Loucy (cell line): ENCODE results near the gene ZNF516.

Source experiments
- H2AFZ ChIP-seq: fragments of 200-600 bp; sonication (generic); 2 replicates; pipeline ENCODE4 v1.6.0; 2016; ENCODE audit warnings: antibody characterized with exemption, mild to moderate bottlenecking, low read length, moderate library complexity
- H3F3A ChIP-seq: fragments of 200-600 bp; 2 replicates; pipeline ENCODE4 v1.6.0; 2016; ENCODE audit warnings: antibody characterized with exemption, low read depth, mild to moderate bottlenecking
- H3K27me3 ChIP-seq: fragments of 200-600 bp; sonication (generic); 2 replicates; pipeline ENCODE4 v1.6.1; 2014; ENCODE audit warnings: low read length, mild to moderate bottlenecking; ENCODE audit not compliant: insufficient read depth, poor library complexity, severe bottlenecking
- H3K36me3 ChIP-seq: fragments of 200-600 bp; sonication (generic); 2 replicates; pipeline ENCODE4 v1.6.1; 2016; ENCODE audit warnings: low read length; ENCODE audit not compliant: insufficient read depth
- H3K4me1 ChIP-seq: fragments of 200-600 bp; sonication (generic); 2 replicates; pipeline ENCODE4 v1.5.1; 2014; ENCODE audit warnings: low read length, mild to moderate bottlenecking; ENCODE audit not compliant: insufficient read depth, poor library complexity, severe bottlenecking
- H3K4me2 ChIP-seq: fragments of 200-600 bp; sonication (generic); 2 replicates; pipeline ENCODE4 v1.6.0; 2014; ENCODE audit warnings: antibody characterized with exemption, low read length, low read depth, mild to moderate bottlenecking; ENCODE audit not compliant: poor library complexity, severe bottlenecking
- H3K4me3 ChIP-seq: fragments of 200-600 bp; sonication (generic); 2 replicates; pipeline ENCODE4 v1.5.1; 2014; ENCODE audit warnings: low read length, mild to moderate bottlenecking, mixed read lengths; ENCODE audit not compliant: poor library complexity, severe bottlenecking
- H3K79me2 ChIP-seq: fragments of 200-600 bp; sonication (generic); 2 replicates; pipeline ENCODE4 v1.6.1; 2014; ENCODE audit warnings: low read length; ENCODE audit not compliant: insufficient read depth
- H3K9ac ChIP-seq: fragments of 200-600 bp; sonication (generic); 2 replicates; pipeline ENCODE4 v1.6.0; 2014; ENCODE audit warnings: mild to moderate bottlenecking, low read depth, low read length, moderate library complexity; ENCODE audit not compliant: poor library complexity, severe bottlenecking
- H3K9me2 ChIP-seq: fragments of 200-600 bp; sonication (generic); replicated peaks from 2 replicates; pipeline ENCODE4 v1.6.1; 2016; ENCODE audit warnings: low read depth, low read length, mixed read lengths
- H3K9me3 ChIP-seq: fragments of 200-600 bp; sonication (generic); 2 replicates; pipeline ENCODE4 v1.6.1; 2014; ENCODE audit warnings: mild to moderate bottlenecking, antibody characterized with exemption, low read length, low read depth; ENCODE audit not compliant: insufficient read depth
- H4K20me1 ChIP-seq: fragments of 200-600 bp; sonication (generic); 2 replicates; pipeline ENCODE4 v1.6.0; 2014; ENCODE audit warnings: antibody characterized with exemption, low read length, mild to moderate bottlenecking; ENCODE audit not compliant: insufficient read depth, poor library complexity, severe bottlenecking
- CTCF ChIP-seq: fragments of 200-600 bp; sonication (generic); conservative IDR thresholded peaks from 2 replicates; pipeline ENCODE4 v1.5.1; 2014; ENCODE audit warnings: mild to moderate bottlenecking, antibody characterized with exemption, low read length
- EZH2phosphoT487 ChIP-seq: fragments of 200-600 bp; IDR thresholded peaks from 2 replicates; pipeline ENCODE4 v1.6.1; 2018; ENCODE audit warnings: antibody characterized with exemption, mild to moderate bottlenecking, moderate library complexity, borderline replicate concordance

Gene ZNF516

DNA sequence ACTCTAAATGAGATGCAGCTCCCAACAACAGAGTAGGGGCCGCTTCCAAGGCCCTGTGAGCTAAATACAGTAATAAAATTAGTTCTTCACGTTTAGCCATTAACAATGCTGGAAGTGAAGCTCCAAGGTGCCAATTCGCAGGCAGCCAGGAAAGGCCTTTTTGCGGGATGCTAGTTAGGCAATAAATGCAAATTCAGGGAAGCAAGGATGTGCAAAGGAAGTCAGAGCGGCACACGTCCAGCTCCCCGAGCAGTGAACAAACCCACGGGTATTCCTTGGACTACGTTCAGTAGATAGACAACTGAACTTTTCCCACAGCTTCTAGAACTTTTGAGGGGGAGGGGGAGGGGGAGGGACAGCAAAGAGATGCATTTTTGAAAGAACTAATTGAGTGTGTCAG lies 6.9 kb downstream of the ZNF516 start:
- Histone ChIP-seq H3K9ac (no peak overlapping the region), H3K27me3 (no peaks in the 10 kb centered on the region), H3K4me3 (no peak overlapping the region), H3K9me2 (no peaks in the 10 kb centered on the region), H2AFZ (no peak overlapping the region), H3K4me2 (peak overlapping the region; percentile 68), H3K36me3 (no peaks in the 10 kb centered on the region), H3K79me2 (peaks cover 19% of the 10 kb centered on the region; the same call in 1 of the 2 replicates), H3K4me1 (peaks cover 6% of the 10 kb centered on the region), H3K9me3 (no peaks in the 10 kb centered on the region), H4K20me1 (no peaks in the 10 kb centered on the region), H3F3A (no peaks in the 10 kb centered on the region)
- TF ChIP-seq CTCF, result no peak
- TF ChIP-seq EZH2phosphoT487, result no peak

GRCh38 chr18:76487782-76488181 lies 7.3 kb downstream of the ZNF516 start:
- no peak overlapping the region for H3K4me3 ChIP-seq
- no peak overlapping the region for H3K9ac ChIP-seq
- H2AFZ ChIP-seq, result no peak overlapping the region
- no peaks in the 10 kb centered on the region for H4K20me1 ChIP-seq
- H3K79me2 ChIP-seq, result peaks cover 19% of the 10 kb centered on the region; the same call in 1 of the 2 replicates
- H3K4me1 ChIP-seq, result peaks cover 6% of the 10 kb centered on the region
- H3K9me3 ChIP-seq, result no peaks in the 10 kb centered on the region
- TF ChIP-seq EZH2phosphoT487 (no peak), CTCF (no peak)
- no peaks in the 10 kb centered on the region for H3K9me2 ChIP-seq
- H3K27me3 ChIP-seq, result no peaks in the 10 kb centered on the region
- H3F3A ChIP-seq, result no peaks in the 10 kb centered on the region
- no peaks in the 10 kb centered on the region for H3K36me3 ChIP-seq
- H3K4me2 ChIP-seq, result no peak overlapping the region

GRCh38 chr18:76487070-76487469 lies 8.0 kb downstream of the ZNF516 start:
- no peak overlapping the region for H2AFZ ChIP-seq
- H3K4me1 ChIP-seq, result peaks cover 6% of the 10 kb centered on the region
- no peak for TF ChIP-seq CTCF
- no peak for TF ChIP-seq EZH2phosphoT487
- H3F3A ChIP-seq, result no peaks in the 10 kb centered on the region
- H3K79me2 ChIP-seq, result peaks cover 24% of the 10 kb centered on the region; the same call in 1 of the 2 replicates
- H3K9ac ChIP-seq, result no peak overlapping the region
- no peaks in the 10 kb centered on the region for H4K20me1 ChIP-seq
- H3K9me3 ChIP-seq, result no peaks in the 10 kb centered on the region
- H3K9me2 ChIP-seq, result no peaks in the 10 kb centered on the region
- no peak overlapping the region for H3K4me3 ChIP-seq
- H3K36me3 ChIP-seq, result no peaks in the 10 kb centered on the region
- no peak overlapping the region for H3K4me2 ChIP-seq
- H3K27me3 ChIP-seq, result no peaks in the 10 kb centered on the region
